K562 (cell line): ENCODE measurements around the gene USB1. TPM values are rescaled to one million over a fixed set of nuclear protein-coding genes. Genes with fewer than 3 reads are reported as not detected.
A peak's percentile ranks its signal among the peaks of the same experiment; 100 is the strongest.

ENCODE experiments used
- DPF2 ChIP-seq: fragments of 450-650 bp; IDR thresholded peaks from 2 replicates; pipeline ENCODE4 v1.6.1; 2016
- ESRRA ChIP-seq: fragments of 450-650 bp; IDR thresholded peaks from 2 replicates; pipeline ENCODE4 v1.6.1; 2014; ENCODE audit warnings: low read depth, mild to moderate bottlenecking, moderate library complexity, borderline replicate concordance
- HIVEP1 ChIP-seq: fragments of 250-450 bp; sonication (Bioruptor Pico); IDR thresholded peaks from 2 replicates; pipeline ENCODE4 v1.4.0; 2020; ENCODE audit warnings: mild to moderate bottlenecking
- HMGXB4 ChIP-seq: sonication (generic); formaldehyde crosslinking; IDR thresholded peaks from 2 replicates; pipeline ENCODE4 v1.8.1; 2023; ENCODE audit warnings: mild to moderate bottlenecking, missing genetic modification reagents
- ID3 ChIP-seq, 2 experiments: fragments of 250-450 bp in 1 of 2; fragments of 450-650 bp in 1 of 2; sonication (Bioruptor Pico) in 1 of 2; IDR thresholded peaks; 2 replicates each; pipeline versions ENCODE4 v1.6.1 to v1.8.0; 2016 to 2021; ENCODE audit warnings: mild to moderate bottlenecking in 2 of 2, moderate library complexity in 2 of 2, missing compliant biosample characterization in 1 of 2, missing genetic modification characterization in 1 of 2
- IFI16 ChIP-seq: fragments of 250-450 bp; sonication (Bioruptor Pico); IDR thresholded peaks from 2 replicates; pipeline ENCODE4 v2.1.2; 2022; ENCODE audit warnings: mild to moderate bottlenecking, inconsistent platforms
- JUND ChIP-seq, 2 experiments: IDR thresholded peaks; 2 replicates in 1 of 2; 3 replicates in 1 of 2; pipeline ENCODE4 v1.6.1; 2011; ENCODE audit warnings: borderline replicate concordance in 2 of 2, low read depth in 2 of 2, low read length in 2 of 2, improper control_type of control experiment in 1 of 2, missing biosample characterization in 1 of 2, missing genetic modification characterization in 1 of 2, missing genetic modification reagents in 1 of 2
- MAZ ChIP-seq, 2 experiments: fragments of 450-650 bp in 1 of 2; sonication (generic) in 1 of 2; formaldehyde crosslinking; IDR thresholded peaks in 1 of 2; conservative IDR thresholded peaks in 1 of 2; 2 replicates each; pipeline versions ENCODE4 v1.4.0 to v1.5.0; 2020; ENCODE audit warnings: mild to moderate bottlenecking in 1 of 2, missing genetic modification reagents in 1 of 2
- NUFIP1 ChIP-seq: fragments of 450-650 bp; IDR thresholded peaks from 2 replicates; pipeline ENCODE4 v1.6.1; 2018; ENCODE audit not compliant: partially characterized antibody
- POLR3A ChIP-seq: IDR thresholded peaks from 2 replicates; pipeline ENCODE4 v1.6.1; 2011; ENCODE audit warnings: borderline replicate concordance, mild to moderate bottlenecking, moderate library complexity; ENCODE audit not compliant: insufficient read length, insufficient read depth; ENCODE audit errors: extremely low read depth
- PREB ChIP-seq: sonication (generic); formaldehyde crosslinking; IDR thresholded peaks from 2 replicates; pipeline ENCODE4 v1.8.1; 2023; ENCODE audit warnings: mild to moderate bottlenecking, missing genetic modification reagents
- RREB1 ChIP-seq: fragments of 250-450 bp; sonication (Bioruptor Pico); IDR thresholded peaks from 2 replicates; pipeline ENCODE4 v1.4.0; 2020
- U2AF1 ChIP-seq: fragments of 200-400 bp; formaldehyde crosslinking; optimal IDR thresholded peaks from 2 replicates; pipeline ENCODE3; 2017; ENCODE audit warnings: mild to moderate bottlenecking, low read depth, low read length, moderate library complexity
- ZBTB7A ChIP-seq: IDR thresholded peaks from 2 replicates; pipeline ENCODE4 v1.6.1; 2011; ENCODE audit warnings: low read depth, mild to moderate bottlenecking, low read length, moderate library complexity, borderline replicate concordance; ENCODE audit not compliant: control insufficient read depth
- ZFX ChIP-seq: sonication (generic); formaldehyde crosslinking; IDR thresholded peaks from 2 replicates; pipeline ENCODE4 v1.8.0; 2022; ENCODE audit warnings: mild to moderate bottlenecking, missing genetic modification reagents, moderate library complexity
- ZNF274 ChIP-seq: IDR thresholded peaks from 2 replicates; pipeline ENCODE4 v1.6.1; 2011; ENCODE audit warnings: low read depth, mild to moderate bottlenecking, low read length, moderate library complexity, borderline replicate concordance
- polyA plus RNA-seq, 8 experiments: library from polyadenylated mRNA; depleted of rRNA in 4 of 8; stranded (reverse) in 5 of 8; unstranded in 3 of 8; fragments of >200 nt; fragmentation: Nextera tagmentation in 2 of 8; fragmentation: Illumina TruSeq in 1 of 8; extraction: Ambion mirVana in 2 of 8; extraction: Trizol in 1 of 8; gene quantifications; 2 replicates each; pipeline versions ENCODE4 v1.2.1 to v1.2.3, GENCODE V29; 2011 to 2014; ENCODE audit warnings: inconsistent platforms in 1 of 8, missing spikeins in 1 of 8
- total RNA-seq, 7 experiments: library from RNA; depleted of rRNA in 6 of 7; stranded (reverse); fragments of >200 nt in 6 of 7; fragmentation: Illumina TruSeq in 2 of 7; extraction: Trizol in 2 of 7; gene quantifications; 2 replicates each; pipeline versions ENCODE4 v1.2.1 to v1.2.3, GENCODE V29; 2011 to 2021; ENCODE audit warnings: low replicate concordance in 1 of 7

The USB1 gene
- total and polyA plus RNA-seq, 9 of the 15 experiments (the other 6 are each of a cell fraction or from before 2014, with no cell fraction given) = 11.6 to 73.6 (median 19.4) TPM

GRCh38 chr16:57999971-58000705, 1.1 kb upstream of the USB1 start, which contains the start of gene ZNF319 (continued):
- TF ChIP-seq HMGXB4 (CRISPR knock-in tag) (peak; percentile 99), NUFIP1 (no peak), POLR3A (no peak), MAZ (CRISPR knock-in tag; conservative IDR thresholded peaks at IDR 0.05 in 1 of 2, IDR thresholded peaks at IDR 0.05 in 1 of 2) (peak in 1 of 2 experiments; percentile 73; a peak in 2 of 4 replicates), ZBTB7A (peak; percentile 70; the same call in 1 of the 2 replicates), RREB1 (CRISPR knock-in tag) (no peak; the same call in 1 of the 2 replicates), PREB (CRISPR knock-in tag) (0 out of 2 replicates have a peak, but pooled peaks have one; percentile 54), IFI16 (CRISPR knock-in tag) (no peak), DPF2 (no peak), U2AF1 (peak; percentile 42), JUND (IDR thresholded peaks at IDR 0.05; ENCODE audit: borderline replicate concordance, low read depth, low read length) (no peak), JUND (tag; IDR thresholded peaks at IDR 0.05; ENCODE audit: borderline replicate concordance, low read depth, low read length) (no peak), ID3 (CRISPR knock-in tag; IDR thresholded peaks at IDR 0.05) (no peak), ID3 (tag; IDR thresholded peaks at IDR 0.05) (no peak), ESRRA (no peak), ZNF274 (no peak), HIVEP1 (no peak), ZFX (CRISPR knock-in tag) (peak; percentile 97)
